HEK293 (cell line): ENCODE data around the gene HIVEP2.

Source experiments
- ATF2 ChIP-seq: fragments of 450-650 bp; formaldehyde crosslinking; IDR thresholded peaks from 2 replicates; pipeline ENCODE4 v1.5.1; 2016; ENCODE audit warnings: missing biosample characterization, missing genetic modification characterization, low read depth
- FEZF1 ChIP-seq: fragments of 450-650 bp; formaldehyde crosslinking; IDR thresholded peaks from 2 replicates; pipeline ENCODE4 v1.5.1; 2016; ENCODE audit warnings: missing biosample characterization, missing genetic modification characterization
- GLIS2 ChIP-seq: fragments of 450-650 bp; formaldehyde crosslinking; IDR thresholded peaks from 2 replicates; pipeline ENCODE4 v1.5.1; 2016; ENCODE audit warnings: missing biosample characterization, missing genetic modification characterization
- HIC1 ChIP-seq: fragments of 450-650 bp; formaldehyde crosslinking; IDR thresholded peaks from 2 replicates; pipeline ENCODE4 v1.5.1; 2016; ENCODE audit warnings: missing biosample characterization, missing genetic modification characterization
- KLF8 ChIP-seq: fragments of 450-650 bp; formaldehyde crosslinking; IDR thresholded peaks from 2 replicates; pipeline ENCODE4 v1.5.1; 2016; ENCODE audit warnings: missing biosample characterization, missing genetic modification characterization
- PBX3 ChIP-seq: sonication (generic); formaldehyde crosslinking; IDR thresholded peaks from 2 replicates; pipeline ENCODE4 v1.8.1; 2022; ENCODE audit warnings: mild to moderate bottlenecking, moderate library complexity, missing genetic modification reagents
- PRDM1 ChIP-seq: fragments of 450-650 bp; formaldehyde crosslinking; IDR thresholded peaks from 2 replicates; pipeline ENCODE4; 2016; ENCODE audit warnings: missing biosample characterization, missing genetic modification characterization
- PRDM4 ChIP-seq: fragments of 450-650 bp; formaldehyde crosslinking; IDR thresholded peaks from 2 replicates; pipeline ENCODE4 v1.5.1; 2017; ENCODE audit warnings: missing biosample characterization, missing genetic modification characterization
- SP7 ChIP-seq: fragments of 450-650 bp; formaldehyde crosslinking; IDR thresholded peaks from 2 replicates; pipeline ENCODE4 v1.5.1; 2016; ENCODE audit warnings: missing biosample characterization, missing genetic modification characterization
- ZBTB17 ChIP-seq: fragments of 450-650 bp; formaldehyde crosslinking; IDR thresholded peaks from 2 replicates; pipeline ENCODE4 v1.5.1; 2016; ENCODE audit warnings: missing biosample characterization, missing genetic modification characterization
- ZFHX2 ChIP-seq: fragments of 450-650 bp; formaldehyde crosslinking; conservative IDR thresholded peaks from 2 replicates; pipeline ENCODE4 v1.5.1; 2016; ENCODE audit warnings: missing biosample characterization, missing genetic modification characterization
- ZNF174 ChIP-seq: fragments of 450-650 bp; formaldehyde crosslinking; IDR thresholded peaks from 2 replicates; pipeline ENCODE4 v1.5.0; 2017; ENCODE audit warnings: missing biosample characterization, mild to moderate bottlenecking, missing genetic modification characterization
- ZNF248 ChIP-seq: fragments of 450-650 bp; formaldehyde crosslinking; IDR thresholded peaks from 2 replicates; pipeline ENCODE4 v1.5.1; 2017; ENCODE audit warnings: missing biosample characterization, missing genetic modification characterization
- ZNF266 ChIP-seq: fragments of 450-650 bp; formaldehyde crosslinking; IDR thresholded peaks from 2 replicates; pipeline ENCODE4 v1.5.1; 2016; ENCODE audit warnings: missing biosample characterization, missing genetic modification characterization, low read depth
- ZNF280C ChIP-seq: fragments of 450-650 bp; formaldehyde crosslinking; IDR thresholded peaks from 2 replicates; pipeline ENCODE4 v1.5.1; 2016; ENCODE audit warnings: missing biosample characterization, missing genetic modification characterization
- ZNF324 ChIP-seq: fragments of 450-650 bp; formaldehyde crosslinking; IDR thresholded peaks from 2 replicates; pipeline ENCODE4 v1.5.1; 2016; ENCODE audit warnings: missing biosample characterization, missing genetic modification characterization
- ZNF423 ChIP-seq: fragments of 450-650 bp; formaldehyde crosslinking; IDR thresholded peaks from 2 replicates; pipeline ENCODE4 v1.5.1; 2016; ENCODE audit warnings: missing biosample characterization, missing genetic modification characterization
- ZNF488 ChIP-seq: fragments of 450-650 bp; formaldehyde crosslinking; IDR thresholded peaks from 2 replicates; pipeline ENCODE4 v1.5.1; 2016; ENCODE audit warnings: missing biosample characterization, missing genetic modification characterization
- ZNF560 ChIP-seq: fragments of 450-650 bp; formaldehyde crosslinking; IDR thresholded peaks from 2 replicates; pipeline ENCODE4 v1.5.1; 2017; ENCODE audit warnings: missing biosample characterization, missing genetic modification characterization, borderline replicate concordance
- ZNF561 ChIP-seq: fragments of 450-650 bp; IDR thresholded peaks from 2 replicates; pipeline ENCODE4 v1.5.1; 2018; ENCODE audit warnings: missing biosample characterization, missing genetic modification characterization, borderline replicate concordance
- ZNF600 ChIP-seq: fragments of 450-650 bp; formaldehyde crosslinking; IDR thresholded peaks from 2 replicates; pipeline ENCODE4 v1.5.1; 2016; ENCODE audit warnings: missing biosample characterization, missing genetic modification characterization
- ZNF707 ChIP-seq: fragments of 450-650 bp; formaldehyde crosslinking; IDR thresholded peaks from 2 replicates; pipeline ENCODE4 v1.5.1; 2016; ENCODE audit warnings: missing biosample characterization, missing genetic modification characterization
- ZNF785 ChIP-seq: fragments of 450-650 bp; formaldehyde crosslinking; IDR thresholded peaks from 2 replicates; pipeline ENCODE4 v1.5.1; 2016; ENCODE audit warnings: missing biosample characterization, missing genetic modification characterization
- ZNF837 ChIP-seq: fragments of 450-650 bp; formaldehyde crosslinking; IDR thresholded peaks from 2 replicates; pipeline ENCODE4 v1.5.1; 2016; ENCODE audit warnings: missing biosample characterization, missing genetic modification characterization
- ZNF843 ChIP-seq: fragments of 450-650 bp; formaldehyde crosslinking; IDR thresholded peaks from 2 replicates; pipeline ENCODE4 v1.5.1; 2016; ENCODE audit warnings: missing biosample characterization, missing genetic modification characterization
- ZSCAN23 ChIP-seq: fragments of 450-650 bp; formaldehyde crosslinking; IDR thresholded peaks from 2 replicates; pipeline ENCODE4 v1.5.1; 2016; ENCODE audit warnings: missing biosample characterization, missing genetic modification characterization
- ZXDB ChIP-seq: fragments of 450-650 bp; formaldehyde crosslinking; IDR thresholded peaks from 2 replicates; pipeline ENCODE4 v1.5.1; 2016; ENCODE audit warnings: missing biosample characterization, missing genetic modification characterization

The HIVEP2 gene

GRCh38 chr6:142944124-142945048, 590 bp downstream of the HIVEP2 start (continued):
- TF ChIP-seq ZFHX2 (tag by site-specific recombination) (peak; percentile 95), ZNF174 (tag by site-specific recombination) (no peak), ZNF324 (tag by site-specific recombination) (peak; percentile 71; the same call in 1 of the 2 replicates), ZBTB17 (peak; percentile 57; the same call in 1 of the 2 replicates), ZNF280C (no peak), ZNF843 (peak; percentile 70), ZNF266 (tag by site-specific recombination) (no peak), ZSCAN23 (tag by site-specific recombination) (no peak; the same call in 1 of the 2 replicates), ZNF561 (tag by site-specific recombination) (peak; percentile 70; the same call in 1 of the 2 replicates), ZXDB (peak; percentile 75), ZNF488 (tag by site-specific recombination) (no peak), ZNF837 (0 out of 2 replicates have a peak, but pooled peaks have one; percentile 51), KLF8 (tag by site-specific recombination) (peak; percentile 69), GLIS2 (tag by site-specific recombination) (peak; percentile 79), ZNF707 (tag by site-specific recombination) (no peak), PBX3 (CRISPR knock-in tag) (no peak), PRDM4 (tag by site-specific recombination) (0 out of 2 replicates have a peak, but pooled peaks have one; percentile 26), ZNF248 (tag by site-specific recombination) (no peak), SP7 (tag by site-specific recombination) (peak; percentile 83), HIC1 (tag by site-specific recombination) (peak; percentile 83), ZNF423 (tag by site-specific recombination) (no peak), ZNF600 (peak; percentile 79), ATF2 (peak; percentile 84), ZNF560 (tag by site-specific recombination) (no peak), ZNF785 (tag by site-specific recombination) (no peak), FEZF1 (tag by site-specific recombination) (peak; percentile 51; the same call in 1 of the 2 replicates), PRDM1 (tag by site-specific recombination) (peak; percentile 77)
